SK-N-SH (cell line): ENCODE measurements around the gene BOLL.

ENCODE experiments used
- FOXM1 ChIP-seq: IDR thresholded peaks from 2 replicates; pipeline ENCODE4 v1.4.0; 2012; ENCODE audit warnings: low read depth, mild to moderate bottlenecking
- REST ChIP-seq: IDR thresholded peaks from 2 replicates; pipeline ENCODE4 v1.6.1; 2012; ENCODE audit warnings: mild to moderate bottlenecking, low read depth, low read length, moderate library complexity

- no peak for TF ChIP-seq REST
- no peak for TF ChIP-seq FOXM1
Observed at GRCh38 chr2:197759013-197759412, 26.1 kb downstream of the BOLL start.
